Measurements from ENCODE around the gene SORBS1.

Gene SORBS1

DNA sequence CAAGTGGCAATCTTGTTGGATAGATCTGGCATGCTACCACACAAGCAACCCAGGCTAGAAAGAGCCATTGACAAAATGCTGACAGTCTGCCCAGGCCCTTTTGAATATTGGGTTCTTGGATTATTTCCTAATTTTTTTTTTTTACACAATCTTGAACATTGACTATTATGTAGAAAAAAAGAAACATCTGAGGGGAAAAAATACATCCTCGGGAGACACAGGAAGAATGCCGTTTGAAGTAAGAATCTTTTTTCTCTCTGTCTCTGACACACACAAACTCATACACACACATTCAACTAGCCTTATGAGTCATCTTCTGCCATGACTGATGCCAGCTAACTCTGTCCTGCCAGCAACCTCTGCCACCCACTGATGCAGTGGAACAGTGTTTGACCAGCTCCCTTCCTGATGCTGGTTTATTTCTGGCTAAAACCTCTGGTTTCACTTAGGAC is 47.2 kb downstream of the SORBS1 start:
- no peak for DNase-seq (ENCODE audit: low read depth)

DNA sequence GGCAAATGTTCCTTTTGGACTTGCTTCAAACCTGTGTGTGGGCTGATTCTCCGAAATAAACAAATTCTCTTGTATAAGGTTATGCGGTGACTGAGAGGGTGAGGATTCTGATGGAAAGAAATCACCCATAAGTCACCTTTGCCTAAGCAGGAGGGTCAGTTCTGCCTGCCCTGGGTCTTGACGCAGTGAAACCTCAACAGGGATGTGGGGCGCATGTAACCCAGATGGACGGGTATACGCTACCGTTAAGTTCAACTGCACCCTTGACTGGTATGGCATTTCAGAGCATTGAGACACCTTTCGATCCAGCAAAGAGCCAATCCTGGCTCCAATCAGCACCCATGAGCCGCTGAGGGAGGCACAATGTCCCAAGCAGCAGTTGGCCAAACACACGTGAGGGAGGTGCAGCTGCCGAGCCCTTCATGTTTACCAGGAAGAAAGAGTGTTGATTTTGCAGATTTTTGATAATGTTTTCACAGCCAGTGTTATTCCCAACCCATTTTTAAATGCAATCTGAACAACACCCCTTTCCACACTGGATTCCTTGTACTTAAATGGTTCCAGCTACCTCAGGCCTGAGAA is 48.1 kb downstream of the SORBS1 start:
- no peak for DNase-seq (ENCODE audit: low read depth)

DNA sequence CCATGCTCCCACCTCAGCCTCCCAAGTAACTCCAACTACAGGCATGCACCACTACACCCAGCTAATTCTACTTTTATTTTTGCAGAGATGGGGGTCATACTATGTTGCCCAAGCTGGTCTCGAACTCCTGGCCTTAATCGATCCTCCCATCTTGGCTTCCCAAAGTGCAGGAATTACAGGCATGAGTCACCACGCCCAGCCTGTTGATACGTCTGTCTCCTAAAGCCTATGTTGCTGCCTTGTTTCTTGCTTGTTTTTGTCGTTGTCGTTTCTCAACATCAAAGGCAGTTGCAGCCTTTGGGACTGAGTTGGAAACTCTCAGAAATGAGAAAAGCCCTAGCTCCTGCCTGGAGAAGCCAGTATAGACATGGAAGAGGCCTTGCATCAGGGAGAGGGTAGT is 49.9 kb downstream of the SORBS1 start:
- no peak for DNase-seq (ENCODE audit: low read depth)

DNA sequence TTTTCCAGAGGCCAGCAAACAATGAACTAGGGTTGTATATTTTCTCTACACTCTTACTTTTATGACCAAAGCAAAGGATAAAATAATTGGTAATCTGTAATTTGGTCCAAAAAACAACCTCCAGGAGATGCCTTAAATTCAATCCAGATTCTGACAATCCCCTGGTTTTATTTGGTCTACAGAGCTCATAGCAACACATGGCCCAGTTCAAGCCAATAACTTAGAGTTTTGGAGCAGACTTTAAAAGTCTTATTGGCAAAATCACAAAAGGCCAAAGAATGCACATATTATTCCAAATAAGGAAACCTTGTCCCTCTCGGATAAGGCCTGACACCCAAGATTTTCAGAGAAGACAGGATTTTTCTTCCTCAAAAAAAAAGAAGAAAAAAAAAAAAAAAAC is 51.9 kb downstream of the SORBS1 start:
- no peak for DNase-seq (ENCODE audit: low read depth)

DNA sequence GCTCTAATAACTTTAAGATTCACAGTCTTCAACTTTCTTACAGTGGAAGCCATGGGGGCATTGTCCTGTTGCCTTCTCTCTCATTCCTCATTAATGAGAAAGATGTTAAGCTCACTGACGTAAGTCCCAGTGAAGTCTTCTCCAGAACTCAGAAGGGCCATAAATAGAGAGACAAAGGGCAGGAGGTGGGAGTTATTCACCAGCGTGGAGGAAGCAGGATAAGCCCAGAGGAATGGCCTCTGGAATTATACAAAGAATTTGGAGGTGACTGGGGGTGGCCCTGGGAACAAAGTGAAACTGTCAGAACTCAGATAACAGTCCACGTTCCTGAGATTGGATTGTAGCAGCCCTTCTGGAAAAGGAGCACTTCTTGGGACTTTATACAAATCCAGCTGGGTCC is 52.4 kb downstream of the SORBS1 start:
- DNase-seq (ENCODE audit: low read depth): no peak

DNA sequence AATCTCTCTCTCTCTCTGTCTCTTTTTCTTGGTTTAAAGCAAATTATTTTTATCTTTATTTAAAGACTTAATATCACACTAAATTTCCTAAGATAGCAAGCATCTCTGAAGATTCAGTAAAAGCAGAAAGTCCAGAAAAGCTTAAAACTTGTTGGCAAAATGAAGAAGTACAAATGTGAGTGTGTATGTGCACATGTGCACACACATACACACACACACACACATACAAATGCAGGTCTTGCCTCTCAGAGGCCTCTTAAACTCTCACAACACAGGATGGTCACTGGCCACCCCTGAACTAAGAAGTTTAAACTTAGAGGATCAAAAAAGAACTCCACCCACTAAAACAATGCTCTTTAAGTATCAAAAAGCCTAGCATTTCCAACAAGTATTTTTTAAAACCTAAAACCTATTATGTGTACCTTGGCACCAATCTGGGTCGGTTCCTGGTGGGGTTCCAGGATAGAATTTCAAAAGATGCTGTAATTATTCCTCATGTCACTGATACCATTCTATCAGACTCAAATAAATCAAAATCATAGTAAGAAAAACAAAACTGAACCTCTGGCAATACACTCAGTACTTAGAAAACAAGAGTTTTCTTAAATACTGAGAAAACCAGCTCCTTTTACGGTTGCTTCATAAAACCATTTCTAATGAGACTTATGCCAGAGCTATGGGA is 55.0 kb downstream of the SORBS1 start:
- DNase-seq (ENCODE audit: low read depth): no peak

DNA sequence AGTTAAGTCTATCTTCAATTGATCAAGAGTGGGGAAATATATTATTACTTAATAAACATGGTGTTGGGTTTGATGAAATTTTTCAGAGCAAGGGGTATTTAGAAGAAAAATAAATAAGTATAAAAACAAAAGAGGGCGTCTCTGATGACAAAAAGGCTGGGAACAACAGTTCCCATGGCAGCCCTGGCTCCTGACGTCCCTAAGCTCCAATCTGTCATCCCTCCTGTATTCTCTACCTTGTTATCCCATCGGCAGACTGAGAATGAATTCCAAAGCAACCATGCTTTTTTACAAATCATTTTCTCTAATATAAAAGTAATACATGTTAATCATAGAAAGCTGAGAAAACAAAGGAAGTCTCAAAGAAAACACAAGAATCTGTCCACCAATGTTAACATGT is 55.5 kb downstream of the SORBS1 start:
- DNase-seq (ENCODE audit: low read depth): no peak

DNA sequence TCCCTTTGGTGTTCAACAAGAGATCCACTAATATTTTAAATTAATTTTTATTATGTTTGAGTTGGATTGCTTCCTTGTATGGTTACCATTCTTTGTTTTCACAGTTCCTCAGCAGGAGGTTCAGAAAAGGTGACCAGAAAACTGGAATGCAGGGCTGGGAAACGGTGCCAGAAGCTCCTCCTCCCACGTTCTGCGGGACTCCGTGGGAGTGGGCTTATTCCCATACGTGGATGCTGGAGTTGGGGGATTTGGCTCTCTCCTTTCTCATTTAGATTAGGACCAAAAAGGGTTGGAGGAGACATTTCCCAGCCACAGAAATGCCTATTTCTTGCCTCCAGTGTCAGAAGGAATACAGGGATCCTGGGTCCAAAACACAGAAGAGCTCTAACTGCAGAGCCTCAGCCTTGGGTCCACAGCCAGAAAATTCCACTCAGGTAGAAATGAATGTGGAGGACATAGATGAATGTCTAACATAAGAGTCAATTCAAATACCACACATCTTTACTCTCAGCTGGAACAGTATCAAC is 56.0 kb downstream of the SORBS1 start:
- DNase-seq (ENCODE audit: low read depth): no peak

DNA sequence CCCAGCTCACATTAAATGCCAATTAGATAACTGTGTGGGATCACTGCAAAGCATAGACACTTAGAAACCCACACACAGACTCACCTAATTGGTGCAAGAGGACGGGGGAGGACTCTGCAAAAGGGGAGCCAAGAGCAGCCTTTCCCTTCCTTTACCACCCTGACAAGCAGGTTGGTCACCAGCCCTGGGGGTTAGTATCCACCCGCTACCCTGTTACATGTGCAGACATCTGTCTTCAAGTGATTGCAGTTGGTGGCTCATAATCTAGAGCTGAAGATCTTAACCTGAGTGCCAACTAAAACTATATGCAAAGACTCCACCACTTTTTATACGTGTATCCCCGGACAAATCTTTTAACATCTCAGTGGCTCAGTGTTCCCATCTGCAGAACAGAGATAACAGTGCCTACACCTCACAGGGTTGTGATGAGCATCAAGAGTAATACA is 56.9 kb downstream of the SORBS1 start:
- DNase-seq (ENCODE audit: low read depth): no peak

DNA sequence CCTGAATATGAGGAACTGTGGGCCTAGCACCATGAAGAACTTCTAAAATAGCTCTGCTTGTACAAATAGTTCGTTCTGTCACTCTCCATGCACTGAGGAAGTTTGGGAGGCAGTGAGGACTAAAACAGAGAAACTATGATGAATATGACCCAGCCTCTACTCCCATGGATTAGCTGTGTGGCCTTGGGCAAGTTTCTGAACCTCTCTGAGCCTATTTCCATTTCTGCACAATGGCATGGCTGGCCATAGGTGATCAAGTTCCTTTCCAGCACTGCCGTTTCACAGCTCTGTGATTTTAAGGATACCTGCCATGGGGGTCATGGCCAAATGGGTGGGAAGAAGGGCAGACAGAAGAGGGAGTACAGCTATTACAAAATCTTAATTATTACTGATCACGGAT is 57.6 kb downstream of the SORBS1 start:
- no peak for DNase-seq (ENCODE audit: low read depth)

DNA sequence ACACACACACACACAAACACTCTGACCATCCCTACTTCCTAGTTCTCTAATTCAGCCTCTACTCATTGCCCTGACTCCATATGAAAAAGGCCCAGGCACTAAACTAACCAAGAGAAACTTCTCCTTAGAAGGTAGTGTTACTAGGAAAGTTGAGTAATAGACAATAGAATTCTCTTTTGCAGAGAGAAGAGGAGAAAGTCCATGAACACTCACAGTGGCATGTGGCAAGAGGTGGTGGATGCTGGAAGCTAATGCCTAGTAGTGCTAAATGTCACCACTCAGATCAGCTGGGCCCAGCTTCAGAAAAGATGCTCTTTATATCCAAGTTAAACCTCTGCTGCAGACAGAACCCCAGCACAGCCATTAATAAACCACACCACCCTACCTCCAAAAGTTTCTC is 58.2 kb downstream of the SORBS1 start:
- no peak for DNase-seq (ENCODE audit: low read depth)

DNA sequence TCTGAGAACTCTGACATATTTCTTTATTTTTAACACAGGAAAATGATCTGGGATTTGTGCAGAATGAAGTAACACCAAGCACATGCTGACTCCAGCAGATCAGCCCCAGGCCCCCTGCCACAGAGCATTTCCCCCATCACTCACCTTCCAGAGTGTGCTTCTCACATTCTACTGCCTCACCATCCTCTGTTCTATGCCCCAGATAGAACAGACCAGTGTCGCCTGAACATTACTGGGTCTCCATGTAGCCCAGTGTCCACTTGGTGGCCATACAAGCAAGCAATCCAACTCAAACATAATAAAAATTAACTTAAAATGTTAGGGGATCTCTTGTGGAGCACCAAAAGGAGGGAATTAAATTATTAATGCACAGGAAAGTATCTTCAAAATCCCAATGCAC is 58.8 kb downstream of the SORBS1 start:
- no peak for DNase-seq (ENCODE audit: low read depth)

DNA sequence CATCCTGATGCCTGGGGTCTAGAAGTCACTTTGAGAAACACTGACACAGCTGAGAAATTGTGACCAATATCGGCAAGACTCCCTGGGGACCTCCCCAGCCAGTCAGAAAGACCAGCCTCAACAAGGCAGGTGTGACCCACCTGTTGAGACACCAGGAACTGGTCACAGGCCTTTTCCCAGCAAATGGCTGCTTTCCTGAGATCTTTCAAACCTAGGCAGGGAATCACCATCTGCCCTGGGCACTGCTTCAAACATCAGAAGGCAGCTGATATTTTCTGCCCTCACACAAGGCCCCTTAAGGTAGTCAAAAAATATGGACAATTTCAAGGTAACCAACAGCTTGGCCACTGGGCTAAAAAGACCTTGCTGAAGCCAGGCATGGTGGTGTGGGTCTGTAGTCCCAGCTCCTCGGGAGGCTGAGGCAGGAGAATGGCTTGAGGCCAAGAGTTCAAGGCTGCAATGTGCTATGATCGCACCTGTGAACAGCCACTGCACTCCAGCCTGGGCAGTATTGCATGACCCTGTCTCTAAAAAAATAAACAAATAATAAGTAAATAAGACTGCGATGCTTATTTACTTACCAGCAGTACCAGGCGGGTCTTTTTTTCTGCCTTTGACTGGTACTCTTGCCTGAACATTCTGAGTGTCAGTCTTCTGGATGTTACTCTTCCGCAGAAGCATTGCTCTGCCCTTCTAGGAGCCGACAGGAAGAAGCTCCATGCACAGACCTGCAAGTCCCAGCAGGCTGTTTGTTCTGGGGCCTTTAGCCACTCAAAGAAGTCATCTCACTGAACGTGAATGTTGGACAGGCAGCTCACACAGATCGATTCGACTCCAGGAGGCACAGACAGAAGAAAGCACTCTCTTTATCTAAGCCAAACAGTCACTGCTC is 59.7 kb downstream of the SORBS1 start:
- DNase-seq (ENCODE audit: low read depth): no peak

DNA sequence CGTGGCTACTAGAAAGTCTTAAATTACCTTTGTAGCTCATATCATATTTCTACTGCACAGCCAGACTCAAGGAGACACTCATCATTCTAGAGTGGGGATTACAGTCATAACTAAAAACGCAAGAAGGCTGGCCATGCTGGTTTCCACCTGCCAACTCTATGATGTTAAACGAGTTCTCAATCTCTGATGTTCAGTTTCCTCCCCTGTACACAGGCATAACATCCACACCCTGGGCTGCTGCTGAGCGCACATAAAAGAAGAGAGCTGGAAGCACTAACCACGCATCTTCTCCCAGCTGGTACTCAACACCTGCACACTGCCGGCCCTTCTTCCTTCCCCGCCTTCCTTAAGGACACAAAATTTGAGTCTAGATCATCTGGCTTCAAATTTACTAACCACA is 60.5 kb downstream of the SORBS1 start:
- no peak for DNase-seq (ENCODE audit: low read depth)

DNA sequence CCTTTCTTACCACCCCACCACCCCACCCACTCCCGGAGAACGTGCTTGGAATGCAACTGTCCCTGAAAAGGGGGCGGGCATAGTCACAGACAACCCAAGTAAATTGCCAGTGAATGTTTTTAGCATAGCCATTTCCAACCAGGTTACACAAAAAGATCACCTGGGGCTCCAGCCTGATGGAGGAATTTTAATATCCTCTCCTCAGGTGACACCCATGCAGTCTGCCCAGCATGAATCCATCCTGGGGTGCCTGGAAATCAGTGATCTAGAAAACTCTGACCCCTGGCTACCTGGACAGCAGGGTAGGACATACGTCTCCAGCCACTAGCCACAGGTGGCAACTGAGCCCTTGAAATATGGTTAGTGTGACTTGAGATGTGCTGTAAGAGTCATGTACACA is 61.1 kb downstream of the SORBS1 start:
- no peak for DNase-seq (ENCODE audit: low read depth)

DNA sequence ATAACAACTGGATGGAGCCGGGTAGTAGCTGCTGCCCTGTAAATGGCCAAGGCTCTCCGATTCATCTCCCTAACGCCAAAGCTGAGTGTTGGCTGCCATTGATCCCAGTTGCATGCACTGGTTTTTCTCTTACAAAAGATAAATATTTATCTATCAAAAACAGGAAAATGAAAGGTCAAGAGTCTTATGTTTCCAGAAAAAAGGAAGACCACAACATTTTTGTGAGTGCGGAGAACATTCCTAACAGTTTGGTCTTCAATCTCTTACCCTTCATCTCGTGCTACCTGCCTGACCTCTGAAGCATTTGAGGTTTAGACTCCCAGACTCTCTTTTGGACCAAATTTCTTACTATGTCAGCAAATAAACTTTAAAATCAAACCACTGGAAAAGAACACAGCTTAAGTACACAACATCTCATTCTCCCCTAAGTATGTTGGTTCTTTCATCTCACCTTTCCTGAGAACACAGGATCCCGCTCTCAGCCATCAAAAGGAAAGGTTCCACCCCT is 61.6 kb downstream of the SORBS1 start:
- DNase-seq (ENCODE audit: low read depth): no peak

DNA sequence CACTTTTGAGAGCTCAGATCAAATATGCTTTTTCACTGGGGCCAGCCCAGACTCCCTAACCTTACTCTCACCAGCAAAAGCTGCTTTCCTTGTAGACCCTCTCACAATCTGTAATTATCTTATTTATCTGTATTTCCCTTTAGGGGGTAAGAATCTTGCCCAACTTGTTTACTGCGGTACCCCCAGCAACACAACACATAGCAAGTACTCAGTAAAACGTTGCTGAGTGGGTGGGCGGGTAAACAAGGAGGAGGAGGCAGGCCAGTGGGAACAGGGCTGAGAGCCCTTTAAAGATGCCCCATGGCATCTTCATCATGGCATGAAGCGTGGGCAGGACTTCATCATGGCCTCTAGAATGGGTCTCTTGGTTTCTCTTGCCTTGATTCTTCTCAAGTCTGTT is 64.2 kb downstream of the SORBS1 start:
- DNase-seq (ENCODE audit: low read depth): no peak

DNA sequence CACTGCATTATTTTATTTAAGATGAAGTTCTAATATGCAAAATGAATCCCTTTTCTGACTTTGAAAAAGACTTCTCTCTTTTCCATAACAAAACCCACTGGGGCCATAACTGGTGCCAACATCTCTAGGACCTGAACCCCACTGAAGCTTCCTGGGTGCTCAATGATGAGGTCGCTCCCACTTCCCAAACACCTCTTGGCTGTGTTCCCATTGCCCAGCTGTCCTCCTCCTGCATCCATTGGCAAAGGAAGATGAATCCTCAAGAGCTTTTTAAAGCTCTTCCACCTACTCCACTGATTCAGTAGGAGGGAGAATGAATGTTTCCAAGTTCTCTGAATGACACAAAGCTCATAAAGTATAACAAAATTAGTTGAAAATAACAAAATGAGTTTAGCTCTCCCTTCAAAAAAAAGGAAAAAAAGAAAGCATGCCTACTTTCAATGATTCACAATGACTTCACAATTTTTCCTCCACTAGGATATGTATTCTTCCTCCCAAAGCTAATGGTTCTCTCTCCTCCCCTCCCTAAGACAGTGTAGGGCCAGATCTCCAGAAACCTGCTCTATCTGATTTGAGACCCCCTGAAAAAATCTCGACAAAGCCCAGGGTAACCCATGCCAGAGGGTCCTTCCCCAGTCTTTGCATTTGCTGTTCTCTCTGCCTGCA is 64.8 kb downstream of the SORBS1 start:
- no peak for DNase-seq (ENCODE audit: low read depth)

DNA sequence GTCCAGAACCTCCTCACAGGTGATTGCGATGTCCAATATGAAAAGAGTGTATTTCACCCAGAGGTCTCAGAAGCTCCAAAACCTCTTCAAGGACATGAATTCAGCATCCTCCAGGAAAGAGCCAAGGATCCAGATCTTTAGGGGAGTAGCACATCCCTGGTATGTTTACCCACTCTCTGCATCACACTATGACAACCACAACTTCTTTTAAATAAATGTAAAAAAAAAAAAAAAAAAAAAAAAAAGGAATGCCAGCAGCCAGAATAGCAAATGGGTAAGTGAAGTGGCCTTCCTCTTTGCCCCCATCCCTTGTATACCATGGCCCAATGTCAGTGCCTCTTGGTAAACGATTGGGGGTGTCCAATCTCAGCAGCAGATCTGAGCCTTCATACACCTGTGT is 67.3 kb downstream of the SORBS1 start:
- no peak for DNase-seq (ENCODE audit: low read depth)

DNA sequence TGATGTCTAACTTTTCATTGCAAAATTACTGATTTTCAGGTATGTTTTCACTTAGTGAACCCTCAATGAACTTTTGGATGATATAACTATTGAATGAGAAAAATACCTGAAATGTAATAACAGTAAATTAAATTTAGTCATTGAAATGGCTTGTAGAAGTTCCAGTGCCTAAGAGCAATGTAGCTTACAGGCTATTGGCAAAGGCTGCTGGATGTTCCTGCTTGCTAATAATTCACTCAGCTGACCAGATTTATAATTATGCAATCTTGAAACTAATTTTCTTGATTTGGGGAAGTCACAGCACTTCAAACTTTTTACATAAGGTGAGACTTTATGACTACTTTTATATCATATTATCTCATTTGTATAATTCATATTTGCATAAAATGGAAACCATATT is 73.2 kb downstream of the SORBS1 start:
- no peak for DNase-seq (ENCODE audit: low read depth)

DNA sequence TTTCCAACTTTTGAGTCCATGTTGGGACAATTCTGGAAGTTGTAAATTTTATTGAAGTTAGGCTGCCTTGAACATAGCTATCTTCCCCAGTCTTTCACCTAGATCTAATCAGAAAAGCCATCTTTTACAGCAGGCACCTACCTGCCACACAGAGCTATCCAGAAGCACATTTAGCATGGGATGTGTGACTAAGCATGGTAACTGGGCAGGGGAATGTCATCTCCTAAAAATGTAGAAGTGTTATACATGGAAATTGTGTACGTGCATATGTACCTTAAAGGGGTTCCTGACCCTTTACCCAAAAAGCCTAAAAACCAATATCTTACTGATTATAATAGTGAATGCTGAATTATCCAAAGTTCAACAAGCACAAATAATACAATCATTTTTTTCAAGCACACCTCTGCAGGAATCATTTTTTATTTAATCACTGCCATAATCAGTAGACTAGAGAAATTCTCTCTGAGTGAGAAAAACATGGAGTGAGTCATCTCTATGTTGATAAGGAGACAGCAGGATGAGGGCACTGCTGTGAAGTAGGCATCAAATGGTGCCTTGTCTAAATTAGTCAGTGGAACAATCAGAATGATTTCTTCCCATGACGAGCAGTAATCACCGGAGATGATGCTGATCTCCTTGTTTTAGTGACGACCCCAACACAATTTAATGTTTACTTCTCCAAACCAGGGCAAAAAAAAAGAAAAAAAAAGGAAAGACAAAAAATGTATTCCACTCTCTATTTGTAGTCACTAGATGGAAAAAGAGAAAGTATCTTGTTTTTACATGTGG is 75.9 kb downstream of the SORBS1 start:
- DNase-seq (ENCODE audit: low read depth): no peak
